VCaP (cell line): ENCODE data around the gene MMD2.

ENCODE experiments used
- H3K27ac ChIP-seq: fragments of 450-650 bp; 2 replicates; pipeline ENCODE4 v1.5.1; 2017
- CTCF ChIP-seq: fragments of 450-650 bp; conservative IDR thresholded peaks from 2 replicates; pipeline ENCODE4 v1.5.1; 2017; ENCODE audit warnings: mild to moderate bottlenecking, moderate library complexity

The MMD2 gene

GRCh38 chr7:4888161-4888560 lies 70.8 kb downstream of the MMD2 start:
- no peak overlapping the region for H3K27ac ChIP-seq
- TF ChIP-seq CTCF: no peak

DNA sequence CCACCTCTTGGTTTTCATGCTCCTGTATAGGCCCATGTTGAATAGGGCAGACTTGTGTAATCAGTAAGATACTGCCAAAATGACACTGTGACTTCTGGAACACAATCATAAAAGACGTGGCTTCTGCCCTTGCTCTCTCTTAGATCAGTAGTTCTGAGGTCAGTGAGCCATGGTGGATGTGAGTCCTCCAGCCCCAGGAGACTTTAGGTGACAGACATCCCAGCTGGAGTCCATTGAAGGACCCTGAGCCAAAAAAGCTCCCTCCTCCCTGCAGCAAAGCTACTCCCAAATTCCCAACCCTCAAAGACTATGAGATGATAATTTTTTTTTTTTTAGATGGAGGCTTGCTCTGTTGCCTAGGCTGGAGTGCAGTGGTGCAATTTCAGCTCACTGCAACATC lies 72.3 kb downstream of the MMD2 start:
- no peak for TF ChIP-seq CTCF
- H3K27ac ChIP-seq: no peak overlapping the region

- no peak overlapping the region for H3K27ac ChIP-seq
- TF ChIP-seq CTCF: no peak
These were observed 73.6 kb downstream of the MMD2 start for GRCh38 chr7:4885317-4885807.

DNA sequence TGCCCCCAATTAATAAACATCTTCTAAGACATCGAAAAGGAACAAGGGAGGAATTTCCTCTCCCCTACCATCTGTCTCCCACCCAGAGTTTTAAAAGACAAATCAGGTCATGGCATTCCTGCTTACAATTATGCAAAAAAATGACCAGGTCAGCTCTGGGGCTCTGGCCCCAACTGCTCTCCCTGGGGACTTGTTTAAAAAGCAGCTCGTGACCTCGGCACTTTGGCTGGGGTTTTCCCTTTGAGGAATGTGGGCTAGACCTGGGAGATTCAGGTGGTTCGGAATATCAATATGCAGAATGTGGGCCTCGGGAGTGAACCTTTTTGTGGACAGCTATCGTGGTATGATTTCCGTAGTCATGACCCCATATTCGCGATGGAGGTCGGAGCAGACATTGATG lies 74.8 kb downstream of the MMD2 start:
- TF ChIP-seq CTCF: no peak
- H3K27ac ChIP-seq: no peak overlapping the region

DNA sequence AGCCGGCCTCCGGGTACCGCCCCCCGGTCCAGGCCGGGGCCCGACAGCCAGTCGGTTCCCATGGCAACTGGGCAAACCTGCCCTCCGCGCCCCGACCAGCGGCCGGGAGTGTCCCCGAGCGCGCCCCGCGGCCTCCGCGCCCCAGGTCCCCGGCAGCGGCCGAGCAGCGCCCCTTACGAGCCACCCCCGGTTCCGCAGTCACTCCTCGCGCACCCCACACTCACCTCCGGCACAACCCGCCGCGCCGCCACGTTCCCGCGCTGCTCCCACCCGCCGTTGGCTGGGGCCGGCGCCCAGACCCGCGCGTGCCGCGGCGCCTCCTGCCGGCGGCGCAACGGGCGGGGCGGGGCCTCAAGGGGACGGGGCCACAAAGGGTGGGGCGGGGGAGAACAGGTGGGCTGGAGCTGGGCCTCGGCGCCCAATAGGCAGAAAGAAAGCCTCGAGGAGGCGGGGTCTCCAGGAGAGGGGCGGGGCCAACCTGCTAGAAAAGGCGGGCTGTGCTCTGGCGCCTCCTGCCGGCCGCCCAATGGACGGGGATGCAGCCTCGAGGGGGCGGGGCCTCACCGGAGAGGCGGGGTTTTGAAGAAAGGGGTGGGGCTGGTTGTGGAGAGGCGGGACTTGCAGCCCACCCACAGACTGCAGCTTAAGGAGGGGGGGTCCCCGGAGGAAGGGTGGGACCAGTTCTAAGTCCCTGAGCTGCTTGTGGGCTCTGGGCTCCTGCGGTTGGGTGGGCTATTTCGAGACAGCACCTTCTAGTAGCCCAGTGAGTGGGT lies 75.4 kb downstream of the MMD2 start, which contains the start of gene RADIL:
Gene RADIL, minus strand, starts transcription at position 345 of the 773 bp plus-strand sequence. CDS start 5,577 bp downstream, outside the sequence.
- TF ChIP-seq CTCF: peak; percentile 83
- H3K27ac ChIP-seq: peak within 1 kb of the TSS; percentile 8; the same call in 1 of the 2 replicates

GRCh38 chr7:4883033-4883371 lies 76.0 kb downstream of the MMD2 start:
- no peak for TF ChIP-seq CTCF
- peak overlapping the region; percentile 8; the same call in 1 of the 2 replicates for H3K27ac ChIP-seq

GRCh38 chr7:4882169-4883032 lies 76.6 kb downstream of the MMD2 start:
- H3K27ac ChIP-seq: peak overlapping the region; percentile 8; the same call in 1 of the 2 replicates
- TF ChIP-seq CTCF: no peak
